ENCODE measurements around the gene NES.
A peak's percentile ranks its signal among the peaks of the same experiment; 100 is the strongest.

NES gene

GRCh38 chr1:156627313-156627880 lies 49.8 kb downstream of the NES start:
- no peaks in the 10 kb centered on the region for H3K36me3 ChIP-seq
- DNase-seq = no peak
- peaks cover 0 to 29% (median 21%) of the 10 kb centered on the region in 4 donors for H3K4me1 ChIP-seq
- TF ChIP-seq CTCF (IDR thresholded peaks at IDR 0.05) = peak; percentile 49 to 55
- H3K9me3 ChIP-seq = no peaks in the 10 kb centered on the region
- H3K27ac ChIP-seq = no peak overlapping the region
- intact Hi-C loops (cut with DNase I; ENCODE audit: low total_unique reads) = loop anchor here (2.0 to 5.0 kb wide), 3 partner anchors 29 to 180 kb away; no protein-coding TSS in a partner anchor
- peaks cover 0 to 72% of the 10 kb centered on the region in 2 donors for H3K27me3 ChIP-seq
- H3K4me3 ChIP-seq = no peak overlapping the region

GRCh38 chr1:156626079-156626438 lies 51.1 kb downstream of the NES start:
- H3K4me3 ChIP-seq = peak overlapping the region; percentile 45 to 48
- H3K27me3 ChIP-seq = peaks cover 0 to 61% of the 10 kb centered on the region in 2 donors
- H3K36me3 ChIP-seq = no peaks in the 10 kb centered on the region
- no peak for TF ChIP-seq CTCF (IDR thresholded peaks at IDR 0.05)
- peaks cover 0 to 29% (median 21%) of the 10 kb centered on the region in 4 donors for H3K4me1 ChIP-seq
- intact Hi-C loops (cut with DNase I; ENCODE audit: low total_unique reads) = loop anchor here (2.0 to 5.0 kb wide), 3 partner anchors 31 to 179 kb away; no protein-coding TSS in a partner anchor
- DNase-seq = no peak
- no peak overlapping the region for H3K27ac ChIP-seq
- H3K9me3 ChIP-seq = no peaks in the 10 kb centered on the region

GRCh38 chr1:156625436-156626078 lies 51.6 kb downstream of the NES start:
- Histone ChIP-seq H3K9me3 (no peaks in the 10 kb centered on the region), H3K27ac (peak overlapping the region; percentile 72 to 74), H3K4me1 (peaks cover 0 to 29% (median 21%) of the 10 kb centered on the region in 4 donors), H3K4me3 (peak overlapping the region; percentile 45 to 48), H3K36me3 (no peaks in the 10 kb centered on the region), H3K27me3 (peaks cover 0 to 58% of the 10 kb centered on the region in 2 donors)
- peak; percentile 45 to 77 for DNase-seq
- intact Hi-C loops (cut with DNase I; ENCODE audit: low total_unique reads) = loop anchor here (2.0 to 5.0 kb wide), 3 partner anchors 31 to 178 kb away; no protein-coding TSS in a partner anchor
- TF ChIP-seq CTCF (IDR thresholded peaks at IDR 0.05) = peak; percentile 79 to 84

- Histone ChIP-seq H3K27me3 (peaks cover 0 to 51% of the 10 kb centered on the region in 2 donors), H3K4me1 (peaks cover 0 to 29% (median 21%) of the 10 kb centered on the region in 4 donors), H3K36me3 (no peaks in the 10 kb centered on the region), H3K9me3 (no peaks in the 10 kb centered on the region), H3K4me3 (peak overlapping the region; percentile 45 to 48), H3K27ac (peak overlapping the region; percentile 72 to 74)
- intact Hi-C loops (cut with DNase I; ENCODE audit: low total_unique reads) = loop anchor here (5.0 kb wide), 2 partner anchors 47 to 178 kb away; no protein-coding TSS in a partner anchor
- no peak for DNase-seq
- TF ChIP-seq CTCF (IDR thresholded peaks at IDR 0.05) = no peak
Measured at GRCh38 chr1:156624814-156625435, 52.3 kb downstream of the NES start.

GRCh38 chr1:156623946-156624813 lies 53.0 kb downstream of the NES start:
- Histone ChIP-seq H3K9me3 (no peaks in the 10 kb centered on the region), H3K27me3 (peaks cover 0 to 50% of the 10 kb centered on the region in 2 donors), H3K4me3 (peak overlapping the region; percentile 45 to 48), H3K36me3 (no peaks in the 10 kb centered on the region), H3K4me1 (peaks cover 0 to 29% (median 21%) of the 10 kb centered on the region in 4 donors), H3K27ac (peak overlapping the region; percentile 72 to 74)
- intact Hi-C loops (cut with DNase I; ENCODE audit: low total_unique reads) = loop anchor here (5.0 kb wide), 1 partner anchor 48 kb away; no protein-coding TSS in a partner anchor
- peak; percentile 44 to 76 for DNase-seq
- TF ChIP-seq CTCF (IDR thresholded peaks at IDR 0.05) = peak; percentile 26 to 34
